ENCODE results near the gene TRAPPC5.

- TF ChIP-seq POLR2AphosphoS5 (IDR thresholded peaks at IDR 0.05) (no peak), CTCF (IDR thresholded peaks at IDR 0.05) (no peak), POLR2A (IDR thresholded peaks at IDR 0.05) (no peak)
These were observed 39.0 kb upstream of the TRAPPC5 start for GRCh38 chr19:7641290-7642276.
